K562 (cell line): ENCODE data around the gene OSBPL1A. TPM values are rescaled to one million over a fixed set of nuclear protein-coding genes. Genes with fewer than 3 reads are reported as not detected.
A peak's percentile ranks its signal among the peaks of the same experiment; 100 is the strongest.

Experiments
- CEBPB ChIP-seq: fragments of 450-650 bp; IDR thresholded peaks from 2 replicates; pipeline ENCODE4 v1.6.1; 2016; ENCODE audit warnings: missing genetic modification characterization, missing compliant biosample characterization
- HMGN3 ChIP-seq: IDR thresholded peaks from 2 replicates; pipeline ENCODE4 v1.6.1; 2011; ENCODE audit warnings: borderline replicate concordance, low read depth, mild to moderate bottlenecking, mixed read lengths, low read length; ENCODE audit not compliant: insufficient read length; ENCODE audit errors: extremely low read depth
- KAT2B ChIP-seq: IDR thresholded peaks from one replicate; pipeline ENCODE4 v1.6.1; 2012; ENCODE audit warnings: low read depth, mild to moderate bottlenecking, control low read depth, inconsistent platforms, low read length, moderate library complexity
- KDM4B ChIP-seq, 2 experiments: fragments of 450-650 bp in 1 of 2; sonication (generic) in 1 of 2; IDR thresholded peaks; 2 replicates each; pipeline ENCODE4 v1.6.1; 2016 to 2017; ENCODE audit warnings: borderline replicate concordance in 2 of 2, antibody characterized with exemption in 1 of 2, low read depth in 1 of 2, mild to moderate bottlenecking in 1 of 2
- TAL1 ChIP-seq: fragments of 450-650 bp; IDR thresholded peaks from 2 replicates; pipeline ENCODE4 v1.6.1; 2016; ENCODE audit warnings: mild to moderate bottlenecking
- ZFP36 ChIP-seq: fragments of 150-350 bp; IDR thresholded peaks from 2 replicates; pipeline ENCODE4 v1.6.1; 2018; ENCODE audit warnings: low read length, low read depth; ENCODE audit not compliant: partially characterized antibody
- ZNF134 ChIP-seq: fragments of 250-450 bp; sonication (Bioruptor Pico); conservative IDR thresholded peaks from 2 replicates; pipeline ENCODE4 v1.4.0; 2020
- polyA plus RNA-seq, 8 experiments: library from polyadenylated mRNA; depleted of rRNA in 4 of 8; stranded (reverse) in 5 of 8; unstranded in 3 of 8; fragments of >200 nt; fragmentation: Nextera tagmentation in 2 of 8; fragmentation: Illumina TruSeq in 1 of 8; extraction: Ambion mirVana in 2 of 8; extraction: Trizol in 1 of 8; gene quantifications; 2 replicates each; pipeline versions ENCODE4 v1.2.1 to v1.2.3, GENCODE V29; 2011 to 2014; ENCODE audit warnings: inconsistent platforms in 1 of 8, missing spikeins in 1 of 8
- total RNA-seq, 7 experiments: library from RNA; depleted of rRNA in 6 of 7; stranded (reverse); fragments of >200 nt in 6 of 7; fragmentation: Illumina TruSeq in 2 of 7; extraction: Trizol in 2 of 7; gene quantifications; 2 replicates each; pipeline versions ENCODE4 v1.2.1 to v1.2.3, GENCODE V29; 2011 to 2021; ENCODE audit warnings: low replicate concordance in 1 of 7
- TF ChIP-seq, protein P1 (sequence below): fragments of 250-450 bp; sonication (Bioruptor Pico); IDR thresholded peaks from 2 replicates; pipeline ENCODE4 v1.8.0; 2022; ENCODE audit warnings: inconsistent platforms

OSBPL1A gene
- total and polyA plus RNA-seq, 9 of the 15 experiments (the other 6 are each of a cell fraction or from before 2014, with no cell fraction given), result 0.40 to 0.49 TPM; not detected in 7

DNA sequence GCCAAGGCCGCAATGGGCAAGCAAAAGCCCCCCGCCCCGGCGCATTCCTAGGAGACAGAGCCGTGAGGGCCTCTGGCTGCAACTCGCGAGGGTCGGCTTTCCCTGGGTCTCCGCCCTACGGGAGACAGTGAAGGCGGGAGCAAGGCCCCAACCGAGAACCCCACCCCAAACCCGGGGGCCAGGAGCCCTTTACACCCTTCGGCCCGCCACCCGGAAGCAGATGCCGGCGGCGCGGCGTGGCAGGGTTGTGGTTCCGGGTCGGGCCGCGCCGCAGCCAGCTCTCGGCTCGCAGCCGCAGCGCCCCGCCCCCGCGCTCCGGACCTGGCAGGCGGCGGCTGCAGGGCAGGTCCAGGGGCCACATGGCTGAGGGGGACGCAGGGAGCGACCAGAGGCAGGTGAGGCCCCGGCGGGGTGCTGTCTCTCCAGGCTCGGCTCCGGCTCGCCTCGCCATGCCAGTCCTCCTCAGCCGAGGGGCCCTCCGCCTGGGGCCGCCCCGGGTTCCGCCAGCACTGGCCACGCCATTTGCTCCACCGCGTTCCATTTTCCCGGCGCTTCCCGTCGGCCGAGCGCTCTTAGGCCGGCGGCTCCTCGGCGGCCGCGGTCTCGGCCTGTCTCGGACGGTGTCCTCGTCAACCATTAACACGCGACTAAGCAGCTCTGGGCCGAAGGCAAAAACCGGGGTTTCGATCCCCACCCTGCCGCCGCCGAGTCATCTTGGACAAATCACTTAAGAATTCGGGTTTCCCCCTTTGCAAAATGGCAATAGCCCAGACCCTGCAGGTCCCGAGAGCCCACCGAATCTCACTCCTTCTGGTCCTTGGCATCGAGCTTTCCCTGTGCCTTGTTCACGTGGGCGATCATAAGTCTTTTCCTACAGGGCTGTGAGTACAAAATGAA, 29.0 kb upstream of the OSBPL1A start, which contains the start of gene IMPACT (continued):
- TF ChIP-seq ZFP36 (no peak), HMGN3 (no peak), KDM4B (IDR thresholded peaks at IDR 0.05; ENCODE audit: borderline replicate concordance in 2 of 2, low read depth in 1 of 2) (peak in 1 of 2 experiments; percentile 94; a peak in 2 of 4 replicates), KAT2B (no peak), CEBPB (no peak), TAL1 (no peak), ZNF134 (peak; percentile 80)
- TF ChIP-seq, protein P1, sequence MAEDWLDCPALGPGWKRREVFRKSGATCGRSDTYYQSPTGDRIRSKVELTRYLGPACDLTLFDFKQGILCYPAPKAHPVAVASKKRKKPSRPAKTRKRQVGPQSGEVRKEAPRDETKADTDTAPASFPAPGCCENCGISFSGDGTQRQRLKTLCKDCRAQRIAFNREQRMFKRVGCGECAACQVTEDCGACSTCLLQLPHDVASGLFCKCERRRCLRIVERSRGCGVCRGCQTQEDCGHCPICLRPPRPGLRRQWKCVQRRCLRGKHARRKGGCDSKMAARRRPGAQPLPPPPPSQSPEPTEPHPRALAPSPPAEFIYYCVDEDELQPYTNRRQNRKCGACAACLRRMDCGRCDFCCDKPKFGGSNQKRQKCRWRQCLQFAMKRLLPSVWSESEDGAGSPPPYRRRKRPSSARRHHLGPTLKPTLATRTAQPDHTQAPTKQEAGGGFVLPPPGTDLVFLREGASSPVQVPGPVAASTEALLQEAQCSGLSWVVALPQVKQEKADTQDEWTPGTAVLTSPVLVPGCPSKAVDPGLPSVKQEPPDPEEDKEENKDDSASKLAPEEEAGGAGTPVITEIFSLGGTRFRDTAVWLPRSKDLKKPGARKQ, result no peak
- TF ChIP-seq, all 486 proteins: peak for 155
